ENCODE measurements around the gene SDHD. TPM values are rescaled to one million over a fixed set of nuclear protein-coding genes. Genes with fewer than 3 reads are reported as not detected.

Gene SDHD
- total RNA-seq, 1 experiment from 2014 or later: 79.6 TPM

DNA sequence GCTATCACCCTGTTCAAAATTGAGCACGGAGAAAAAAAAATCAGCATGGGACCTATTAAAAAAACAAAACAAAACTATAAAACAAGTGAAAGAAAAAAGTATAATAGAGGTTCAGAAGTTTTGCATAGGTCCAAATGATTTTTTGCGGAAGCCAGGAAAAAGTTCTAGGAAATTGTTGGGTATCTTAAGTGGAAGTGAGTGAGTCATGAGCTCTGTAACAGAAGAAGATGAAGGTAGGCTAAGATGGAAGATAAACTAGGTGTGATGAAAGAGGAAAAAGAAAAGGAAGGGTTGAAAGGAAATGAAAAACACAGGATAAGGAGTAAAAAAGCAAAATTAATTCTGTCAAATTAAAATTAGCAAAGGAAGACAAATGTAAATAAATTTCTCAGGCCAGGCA, 27.8 kb downstream of the SDHD start:
- DNase-seq: no peak
- Histone ChIP-seq H3K4me1 (ENCODE audit: insufficient read depth, low read length) (no peaks in the 10 kb centered on the region), H2AK5ac (ENCODE audit: insufficient read length, low read length) (no peak overlapping the region), H3K56ac (ENCODE audit: insufficient read length, low read depth, low read length) (no peak overlapping the region), H3K14ac (ENCODE audit: insufficient read depth, low read length) (no peak overlapping the region), H3K79me2 (ENCODE audit: insufficient read depth, low read length) (no peaks in the 10 kb centered on the region), H3K4me2 (ENCODE audit: insufficient read depth, insufficient read length, low read length) (no peak overlapping the region), H3K27me3 (ENCODE audit: insufficient read depth, low read length) (no peaks in the 10 kb centered on the region), H4K5ac (ENCODE audit: insufficient read length, low read depth, low read length) (no peak overlapping the region), H2BK20ac (ENCODE audit: low read depth, low read length, poor library complexity, severe bottlenecking) (no peak overlapping the region), H3K79me1 (ENCODE audit: insufficient read depth, low read depth, low read length, poor library complexity, severe bottlenecking) (no peaks in the 10 kb centered on the region), H2AFZ (ENCODE audit: low read length) (no peak overlapping the region), H4K91ac (ENCODE audit: insufficient read length, low read depth, low read length) (no peak overlapping the region), H3K4ac (ENCODE audit: low read depth, low read length) (no peak overlapping the region), H2BK15ac (ENCODE audit: low read depth, low read length) (no peak overlapping the region), H3K23ac (ENCODE audit: insufficient read length, low read depth, low read length) (no peak overlapping the region), H3T11ph (ENCODE audit: low read length) (no peak overlapping the region), H4K8ac (replicated peaks; ENCODE audit: insufficient read length, low read depth, low read length) (no peak overlapping the region), H2BK120ac (ENCODE audit: low read depth, low read length, poor library complexity, severe bottlenecking) (no peak overlapping the region), H2BK12ac (ENCODE audit: insufficient read length, low read depth, low read length) (no peak overlapping the region), H3K27ac (ENCODE audit: insufficient read length, low read depth, low read length) (no peak overlapping the region), H4K20me1 (ENCODE audit: control insufficient read depth, insufficient read depth, insufficient read length) (no peaks in the 10 kb centered on the region), H3K9me3 (ENCODE audit: control insufficient read depth, low read depth, low read length) (no peaks in the 10 kb centered on the region), H3K23me2 (ENCODE audit: insufficient read length, low read depth, low read length, poor library complexity, severe bottlenecking) (no peaks in the 10 kb centered on the region), H3K9ac (ENCODE audit: extremely low read depth, insufficient read length, low read length) (no peak overlapping the region), H3K18ac (ENCODE audit: insufficient read length, low read depth, low read length) (no peak overlapping the region), H2BK5ac (ENCODE audit: insufficient read length, low read length) (no peak overlapping the region)
- peaks cover 1% of the 10 kb centered on the region; the same call in 1 of the 2 replicates for H3K27me3 Mint-ChIP-seq (ENCODE audit: low read depth)
- H3K4me3 Mint-ChIP-seq: no peak overlapping the region
- no peaks in the 10 kb centered on the region for H3K36me3 Mint-ChIP-seq (ENCODE audit: insufficient read depth in 1 of 3, low read depth in 3 of 3)
- H3K9me3 Mint-ChIP-seq: no peaks in the 10 kb centered on the region
- TF ChIP-seq, protein P1, sequence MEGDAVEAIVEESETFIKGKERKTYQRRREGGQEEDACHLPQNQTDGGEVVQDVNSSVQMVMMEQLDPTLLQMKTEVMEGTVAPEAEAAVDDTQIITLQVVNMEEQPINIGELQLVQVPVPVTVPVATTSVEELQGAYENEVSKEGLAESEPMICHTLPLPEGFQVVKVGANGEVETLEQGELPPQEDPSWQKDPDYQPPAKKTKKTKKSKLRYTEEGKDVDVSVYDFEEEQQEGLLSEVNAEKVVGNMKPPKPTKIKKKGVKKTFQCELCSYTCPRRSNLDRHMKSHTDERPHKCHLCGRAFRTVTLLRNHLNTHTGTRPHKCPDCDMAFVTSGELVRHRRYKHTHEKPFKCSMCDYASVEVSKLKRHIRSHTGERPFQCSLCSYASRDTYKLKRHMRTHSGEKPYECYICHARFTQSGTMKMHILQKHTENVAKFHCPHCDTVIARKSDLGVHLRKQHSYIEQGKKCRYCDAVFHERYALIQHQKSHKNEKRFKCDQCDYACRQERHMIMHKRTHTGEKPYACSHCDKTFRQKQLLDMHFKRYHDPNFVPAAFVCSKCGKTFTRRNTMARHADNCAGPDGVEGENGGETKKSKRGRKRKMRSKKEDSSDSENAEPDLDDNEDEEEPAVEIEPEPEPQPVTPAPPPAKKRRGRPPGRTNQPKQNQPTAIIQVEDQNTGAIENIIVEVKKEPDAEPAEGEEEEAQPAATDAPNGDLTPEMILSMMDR (conservative IDR thresholded peaks at IDR 0.05): no peak
- no CpG with 5 or more reads among the region's 2 CpGs for whole genome bisulfite sequencing (ENCODE audit: extremely low coverage, insufficient read length, low lambda C conversion rate)
- no peaks in the 10 kb centered on the region for H3K4me1 Mint-ChIP-seq
- no peak overlapping the region; a peak in 1 of 7 replicates for H3K27ac Mint-ChIP-seq
